ENCODE measurements around the gene LRRC8C. TPM values are rescaled to one million over a fixed set of nuclear protein-coding genes. Genes with fewer than 3 reads are reported as not detected.

LRRC8C gene
- total RNA-seq, 1 donor from 2014 or later = 2.3 TPM

- H3K27ac ChIP-seq (ENCODE audit: low read depth, low read length) = peak overlapping the region; percentile 70
- no peak overlapping the region for H2AFZ ChIP-seq (ENCODE audit: low read depth, low read length)
- H3K9me3 ChIP-seq (ENCODE audit: insufficient read depth, low read depth, low read length) = no peaks in the 10 kb centered on the region
- peak overlapping the region; percentile 38 for H3K9ac ChIP-seq (ENCODE audit: low read length)
- peaks cover 60% of the 10 kb centered on the region for H3K79me2 ChIP-seq (ENCODE audit: insufficient read depth, low read length)
- H3K4me3 ChIP-seq (ENCODE audit: insufficient read depth, low read depth, low read length) = no peak overlapping the region
- H3K27me3 Mint-ChIP-seq (ENCODE audit: low read depth, unreplicated experiment) = no peaks in the 10 kb centered on the region
- H3K27me3 ChIP-seq (ENCODE audit: insufficient read depth, low read length) = no peaks in the 10 kb centered on the region
- no peaks in the 10 kb centered on the region for H3K9me3 Mint-ChIP-seq (ENCODE audit: unreplicated experiment)
- TF ChIP-seq EZH2 (IDR thresholded peaks at IDR 0.05; ENCODE audit: insufficient read depth, low read length) = no peak
- no peak for TF ChIP-seq CTCF (IDR thresholded peaks at IDR 0.05; ENCODE audit: insufficient read depth, low read depth, low read length)
- peak overlapping the region; percentile 62 for H3K4me2 ChIP-seq (ENCODE audit: low read length)
- H3K4me1 Mint-ChIP-seq (ENCODE audit: low read depth, unreplicated experiment) = peaks cover 11% of the 10 kb centered on the region
- no peak overlapping the region for H3K4me3 Mint-ChIP-seq (ENCODE audit: unreplicated experiment)
- H3K27ac Mint-ChIP-seq (ENCODE audit: unreplicated experiment) = no peak overlapping the region
- H3K4me1 ChIP-seq (ENCODE audit: insufficient read depth, low read length) = peaks cover 27% of the 10 kb centered on the region
- DNase-seq (ENCODE audit: low read depth) (peak; percentile 78), FAIRE-seq (peak; percentile 17)
- no peaks in the 10 kb centered on the region for H3K36me3 ChIP-seq (ENCODE audit: insufficient read depth, low read length)
- H4K20me1 ChIP-seq (ENCODE audit: insufficient read depth, low read length) = no peaks in the 10 kb centered on the region
- no peaks in the 10 kb centered on the region for H3K36me3 Mint-ChIP-seq (ENCODE audit: low read depth, unreplicated experiment)
Measured at GRCh38 chr1:89635825-89636815, 3.2 kb downstream of the LRRC8C start.

DNA sequence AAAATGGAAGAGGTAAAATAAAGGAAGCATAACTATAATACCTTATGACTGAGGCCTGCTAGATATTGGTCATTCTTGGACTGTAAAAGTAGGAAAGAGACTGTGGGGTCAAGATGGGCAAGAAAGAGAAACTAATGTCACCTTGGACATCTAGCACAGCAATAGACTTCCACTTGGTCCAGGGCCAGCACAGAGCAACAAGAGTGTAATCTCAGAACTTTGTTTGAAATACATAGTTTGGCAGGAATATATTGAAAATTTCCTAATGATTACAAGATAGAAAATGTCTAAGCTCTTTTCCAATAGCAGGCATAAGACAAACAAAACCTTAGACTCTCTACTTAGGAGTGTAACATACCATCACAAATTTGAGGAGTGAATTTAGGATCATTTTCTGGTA is 4.6 kb downstream of the LRRC8C start:
- Histone ChIP-seq H3K27me3 (ENCODE audit: insufficient read depth, low read length) (no peaks in the 10 kb centered on the region), H3K27ac (ENCODE audit: low read depth, low read length) (no peak overlapping the region), H2AFZ (ENCODE audit: low read depth, low read length) (no peak overlapping the region), H3K9me3 (ENCODE audit: insufficient read depth, low read depth, low read length) (no peaks in the 10 kb centered on the region), H4K20me1 (ENCODE audit: insufficient read depth, low read length) (no peaks in the 10 kb centered on the region), H3K79me2 (ENCODE audit: insufficient read depth, low read length) (peaks cover 71% of the 10 kb centered on the region), H3K9ac (ENCODE audit: low read length) (no peak overlapping the region), H3K36me3 (ENCODE audit: insufficient read depth, low read length) (no peaks in the 10 kb centered on the region), H3K4me3 (ENCODE audit: insufficient read depth, low read depth, low read length) (no peak overlapping the region), H3K4me2 (ENCODE audit: low read length) (no peak overlapping the region), H3K4me1 (ENCODE audit: insufficient read depth, low read length) (peaks cover 19% of the 10 kb centered on the region)
- Mint-ChIP-seq H3K4me1 (ENCODE audit: low read depth, unreplicated experiment) (peaks cover 9% of the 10 kb centered on the region), H3K27ac (ENCODE audit: unreplicated experiment) (no peak overlapping the region), H3K36me3 (ENCODE audit: low read depth, unreplicated experiment) (no peaks in the 10 kb centered on the region), H3K27me3 (ENCODE audit: low read depth, unreplicated experiment) (no peaks in the 10 kb centered on the region), H3K9me3 (ENCODE audit: unreplicated experiment) (no peaks in the 10 kb centered on the region), H3K4me3 (ENCODE audit: unreplicated experiment) (no peak overlapping the region)
- DNase-seq (ENCODE audit: low read depth) (no peak), FAIRE-seq (no peak)
- TF ChIP-seq EZH2 (IDR thresholded peaks at IDR 0.05; ENCODE audit: insufficient read depth, low read length) (no peak), CTCF (IDR thresholded peaks at IDR 0.05; ENCODE audit: insufficient read depth, low read depth, low read length) (no peak)

DNA sequence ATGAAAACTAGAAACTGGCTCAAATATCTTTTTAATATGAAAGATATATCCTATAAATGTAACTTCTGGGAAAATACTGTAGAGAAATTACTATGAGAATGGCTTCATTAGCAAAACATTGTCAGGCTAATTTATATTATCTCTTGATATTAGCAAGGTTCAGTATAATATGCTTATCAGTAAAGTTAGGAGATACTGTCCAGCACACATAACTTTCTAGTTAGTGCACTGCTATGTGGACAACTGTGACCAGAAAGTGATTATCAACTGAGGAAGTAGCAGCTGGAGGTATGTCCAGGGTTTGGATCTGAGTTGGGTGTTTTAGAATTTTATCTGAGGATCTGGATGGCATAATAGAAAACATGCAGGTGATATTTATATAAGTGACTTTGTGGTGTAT is 7.5 kb downstream of the LRRC8C start:
- Histone ChIP-seq H4K20me1 (ENCODE audit: insufficient read depth, low read length) (no peaks in the 10 kb centered on the region), H3K27ac (ENCODE audit: low read depth, low read length) (no peak overlapping the region), H3K27me3 (ENCODE audit: insufficient read depth, low read length) (no peaks in the 10 kb centered on the region), H3K9me3 (ENCODE audit: insufficient read depth, low read depth, low read length) (no peaks in the 10 kb centered on the region), H3K79me2 (ENCODE audit: insufficient read depth, low read length) (peaks cover 64% of the 10 kb centered on the region), H3K4me2 (ENCODE audit: low read length) (no peak overlapping the region), H3K4me3 (ENCODE audit: insufficient read depth, low read depth, low read length) (no peak overlapping the region), H3K9ac (ENCODE audit: low read length) (no peak overlapping the region), H3K36me3 (ENCODE audit: insufficient read depth, low read length) (no peaks in the 10 kb centered on the region), H3K4me1 (ENCODE audit: insufficient read depth, low read length) (peaks cover 12% of the 10 kb centered on the region), H2AFZ (ENCODE audit: low read depth, low read length) (no peak overlapping the region)
- peaks cover 3% of the 10 kb centered on the region for H3K4me1 Mint-ChIP-seq (ENCODE audit: low read depth, unreplicated experiment)
- no peak overlapping the region for H3K4me3 Mint-ChIP-seq (ENCODE audit: unreplicated experiment)
- no peaks in the 10 kb centered on the region for H3K36me3 Mint-ChIP-seq (ENCODE audit: low read depth, unreplicated experiment)
- no peaks in the 10 kb centered on the region for H3K27me3 Mint-ChIP-seq (ENCODE audit: low read depth, unreplicated experiment)
- FAIRE-seq (no peak), DNase-seq (ENCODE audit: low read depth) (peak; percentile 14)
- TF ChIP-seq EZH2 (IDR thresholded peaks at IDR 0.05; ENCODE audit: insufficient read depth, low read length) = no peak
- TF ChIP-seq CTCF (IDR thresholded peaks at IDR 0.05; ENCODE audit: insufficient read depth, low read depth, low read length) = no peak
- no peak overlapping the region for H3K27ac Mint-ChIP-seq (ENCODE audit: unreplicated experiment)
- H3K9me3 Mint-ChIP-seq (ENCODE audit: unreplicated experiment) = no peaks in the 10 kb centered on the region

Data from astrocyte (in vitro differentiated cells and primary cell).